Measurements from ENCODE around the gene ADAM10.
"Not testable (repeated sequence)": the region's sequence is repeated elsewhere in the genome, so short reads cannot be mapped to it uniquely, and the experiment has no call there.

ADAM10 gene

DNA sequence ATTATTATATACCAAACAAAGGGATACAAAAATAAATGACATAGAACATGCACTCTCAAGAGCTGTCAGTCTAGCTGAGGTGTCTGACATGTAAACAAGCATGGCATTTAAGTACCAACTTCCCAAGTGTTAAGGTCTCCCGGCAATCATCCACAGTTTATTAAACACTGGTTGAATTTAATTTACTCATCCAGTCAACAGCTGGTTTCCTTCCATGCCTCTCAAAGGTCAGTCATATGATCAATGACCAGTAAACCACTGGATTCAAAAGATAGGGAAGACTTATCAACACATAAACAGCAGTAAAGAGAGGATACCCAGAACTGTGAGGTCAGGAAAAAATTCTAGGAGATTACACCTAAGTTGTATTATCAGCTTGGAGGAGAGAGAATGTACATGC, 80.4 kb downstream of the ADAM10 start:
- no peak for DNase-seq

GRCh38 chr15:58666957-58667356, 82.5 kb downstream of the ADAM10 start:
- DNase-seq: no peak

GRCh38 chr15:58665672-58666071, 83.8 kb downstream of the ADAM10 start:
- DNase-seq: no peak

GRCh38 chr15:58650102-58650501, 99.4 kb downstream of the ADAM10 start:
- no peak for DNase-seq

DNA sequence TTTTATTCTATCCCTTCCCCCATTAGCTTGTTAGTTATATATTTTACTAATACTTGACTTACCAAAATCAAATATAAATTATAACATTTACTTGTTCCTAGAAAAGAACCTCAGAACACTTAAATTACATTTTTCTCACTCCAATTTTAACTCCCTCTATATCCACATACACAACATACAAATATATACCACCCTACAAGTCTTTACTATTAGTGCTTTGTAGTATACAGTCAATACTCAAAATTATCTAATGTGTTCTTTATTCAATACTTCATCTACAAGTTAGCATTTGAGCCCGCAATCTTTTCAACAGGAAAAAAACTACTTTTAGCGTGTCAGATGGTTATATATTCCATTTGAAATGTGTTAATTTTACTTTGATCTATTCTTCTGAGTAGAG, 100.3 kb downstream of the ADAM10 start:
- DNase-seq: no peak

- DNase-seq: no peak
Measured at GRCh38 chr15:58643996-58644395, 105.5 kb downstream of the ADAM10 start.

- no peak for DNase-seq
Measured at GRCh38 chr15:58641660-58642059, 107.8 kb downstream of the ADAM10 start.

- DNase-seq: no peak
Measured at GRCh38 chr15:58639992-58640391, 109.5 kb downstream of the ADAM10 start.

GRCh38 chr15:58639002-58639756, 110.3 kb downstream of the ADAM10 start:
- no peak for DNase-seq

DNA sequence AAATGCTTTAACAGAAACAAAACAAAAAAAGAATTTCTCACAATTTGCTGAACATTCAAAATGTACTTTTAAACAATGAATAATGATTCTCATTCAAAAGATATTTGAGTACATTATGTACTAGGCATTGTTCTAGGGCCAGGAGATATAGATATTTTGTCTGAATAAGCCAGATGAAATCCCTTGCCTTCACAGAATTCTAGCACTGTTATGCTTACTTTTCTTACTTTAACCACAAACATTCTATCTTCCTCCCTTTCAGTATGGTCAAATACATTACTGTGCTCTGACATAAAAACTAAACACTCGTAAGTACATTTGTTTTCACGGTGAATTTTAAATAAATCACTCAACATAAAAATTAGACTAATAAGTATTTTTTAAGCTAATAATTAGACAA, 116.7 kb downstream of the ADAM10 start:
- DNase-seq: no peak

DNA sequence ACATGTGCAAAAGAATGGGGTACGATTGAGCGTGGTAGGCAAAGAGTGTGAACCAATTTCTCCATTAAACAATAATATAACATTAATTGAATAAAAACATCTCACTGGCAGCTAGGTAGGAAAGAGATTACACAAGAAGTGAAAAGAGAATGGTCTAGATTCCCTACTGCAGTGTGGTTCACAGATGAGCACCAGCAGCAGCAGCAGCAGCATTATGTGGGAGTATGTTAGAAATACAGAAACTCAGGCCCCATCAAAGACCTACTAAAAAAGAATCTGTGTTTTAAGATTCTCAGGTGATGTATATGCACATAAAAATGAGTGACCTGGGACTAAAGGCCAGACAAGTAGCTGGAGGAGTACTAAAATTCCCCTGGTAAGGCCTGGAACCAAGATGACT, 118.2 kb downstream of the ADAM10 start:
- DNase-seq: no peak

DNA sequence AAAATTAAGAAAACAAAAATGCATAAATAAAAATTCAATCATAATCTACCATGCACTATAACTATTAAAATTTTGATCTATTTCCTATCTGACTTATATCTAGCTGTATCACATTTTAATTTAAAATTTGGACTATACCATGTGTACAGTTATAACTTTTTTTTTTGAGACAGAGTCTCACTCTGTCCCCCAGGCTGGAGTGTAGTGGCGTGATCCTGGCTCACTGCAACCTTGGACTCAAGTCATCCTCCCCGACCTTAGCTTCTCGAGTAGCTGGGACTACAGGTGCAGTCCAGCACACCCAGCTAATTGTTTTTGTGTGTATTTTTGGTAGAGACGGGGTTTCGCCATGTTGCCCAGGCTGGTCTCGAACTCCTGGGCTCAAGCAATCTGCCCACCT, 119.9 kb downstream of the ADAM10 start:
- DNase-seq: no peak

DNA sequence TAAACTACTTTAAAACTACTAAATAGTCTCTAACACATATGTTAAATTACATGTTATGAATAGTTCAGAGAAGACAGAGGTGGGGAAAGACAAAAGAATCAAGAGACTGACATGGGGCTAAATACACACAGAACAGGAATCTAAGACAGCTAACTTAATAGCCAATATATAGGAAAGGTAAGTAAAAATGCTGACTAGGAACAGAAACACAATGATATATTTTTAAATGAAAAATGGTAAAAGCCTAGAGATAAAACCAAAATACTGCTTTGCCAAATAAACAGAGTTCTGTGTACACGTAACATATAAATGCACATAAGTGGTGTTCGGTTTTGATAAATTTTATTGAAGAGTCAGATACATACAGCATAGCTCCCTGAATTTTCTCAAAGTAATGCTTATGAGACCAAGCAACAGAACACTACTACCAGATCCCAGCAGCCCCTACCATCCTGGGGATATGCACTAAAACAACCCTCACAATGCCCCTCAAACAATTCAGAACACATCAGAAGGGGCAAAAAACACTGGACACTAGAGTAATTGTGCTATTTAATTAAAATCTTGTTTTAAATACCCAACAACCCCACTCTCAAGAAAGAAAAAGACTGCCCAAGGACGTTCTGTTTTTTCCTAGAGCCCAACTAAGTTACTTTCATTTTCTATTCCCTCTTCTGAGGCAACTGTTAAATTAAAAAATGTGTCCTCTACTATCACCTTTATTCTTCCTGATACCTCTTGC, 121.1 kb downstream of the ADAM10 start:
- DNase-seq: peak; percentile 33

GRCh38 chr15:58627701-58628100, 121.8 kb downstream of the ADAM10 start:
- DNase-seq: no peak

DNA sequence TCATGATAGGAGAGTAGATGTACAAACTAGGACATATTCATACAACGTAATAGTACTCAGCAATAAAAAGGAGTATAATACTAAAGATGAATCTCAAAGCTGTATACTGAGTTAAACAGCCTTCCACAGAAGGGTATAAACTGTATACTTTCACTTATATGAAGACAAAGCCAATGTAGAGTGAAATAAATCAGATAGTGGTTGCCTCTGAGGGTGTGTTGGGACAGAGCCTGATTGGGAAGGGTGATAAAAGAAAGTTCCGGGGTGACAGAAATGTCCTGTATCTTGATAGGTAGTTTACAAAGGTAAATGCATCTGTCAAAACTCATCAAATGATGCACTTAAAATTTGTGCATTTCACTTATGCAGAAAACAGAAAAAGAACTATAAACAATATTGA, 122.5 kb downstream of the ADAM10 start:
- no peak for DNase-seq

GRCh38 chr15:58626378-58626777, 123.1 kb downstream of the ADAM10 start:
- DNase-seq: no peak

DNA sequence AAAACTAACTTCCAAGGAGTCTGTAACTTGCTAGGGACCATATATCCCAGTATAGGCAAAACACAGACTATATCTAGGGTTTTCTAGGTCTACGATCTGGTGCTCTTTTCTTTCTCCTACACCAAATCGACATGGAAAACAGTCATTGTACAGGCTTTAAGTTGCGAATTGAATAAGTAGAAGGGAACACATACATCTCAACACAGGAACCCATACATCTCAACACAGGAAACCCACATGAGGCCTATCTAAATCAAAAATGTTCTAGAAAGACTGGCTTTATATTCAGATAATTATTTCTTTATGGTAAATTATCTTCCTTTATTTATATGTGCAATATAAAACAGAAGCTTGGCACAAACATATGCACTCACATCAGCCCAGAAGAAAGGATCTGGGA, 126.6 kb downstream of the ADAM10 start:
- no peak for DNase-seq

- not testable (repeated sequence) for DNase-seq
Measured at GRCh38 chr15:58620268-58620667, 129.2 kb downstream of the ADAM10 start.

- no peak for DNase-seq
Measured at GRCh38 chr15:58616171-58616570, 133.3 kb downstream of the ADAM10 start.

DNA sequence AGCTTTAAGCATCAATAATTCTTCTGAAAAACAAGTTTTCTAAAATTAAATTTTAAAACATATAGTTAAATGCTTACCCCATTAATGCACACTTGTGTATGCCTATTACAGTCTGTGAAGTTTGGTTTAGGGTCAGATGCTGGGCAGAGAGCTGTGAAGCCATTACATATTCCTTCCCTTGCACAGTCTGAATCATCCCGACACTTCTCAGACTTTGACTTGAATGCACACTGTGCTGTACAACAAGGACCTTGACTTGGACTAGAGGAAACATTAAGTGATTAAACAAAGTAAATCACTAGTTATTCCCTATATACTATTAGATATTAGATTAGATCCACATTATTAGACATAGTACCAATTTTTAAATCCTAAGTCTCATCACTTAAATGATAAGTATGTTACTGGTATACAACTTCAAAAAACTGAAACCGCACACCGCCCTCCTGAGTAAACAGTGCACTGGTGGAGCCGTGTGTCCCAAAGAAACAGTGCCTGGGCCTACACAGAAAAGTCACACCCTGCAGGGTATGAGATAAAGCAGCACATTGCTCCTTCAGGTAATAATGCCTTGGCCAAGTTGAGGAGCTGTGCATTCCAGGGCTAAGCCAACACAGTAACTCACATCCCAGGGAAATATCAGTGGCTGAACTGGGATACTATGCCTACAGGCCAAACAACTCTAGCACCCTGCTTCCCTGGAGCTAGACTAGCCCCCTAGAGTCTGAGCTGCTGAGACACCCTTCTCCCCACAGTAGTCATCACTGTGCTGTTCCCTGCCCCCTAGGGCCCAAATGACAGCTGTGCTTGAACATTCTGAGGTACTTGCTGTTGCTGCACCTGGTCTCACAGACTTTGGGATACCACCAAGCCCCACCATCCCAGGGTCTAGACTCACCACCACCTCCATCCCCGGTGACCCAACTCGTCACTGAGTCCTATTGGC, 137.5 kb downstream of the ADAM10 start:
- DNase-seq: no peak

GRCh38 chr15:58608711-58609110, 140.8 kb downstream of the ADAM10 start:
- DNase-seq: no peak

DNA sequence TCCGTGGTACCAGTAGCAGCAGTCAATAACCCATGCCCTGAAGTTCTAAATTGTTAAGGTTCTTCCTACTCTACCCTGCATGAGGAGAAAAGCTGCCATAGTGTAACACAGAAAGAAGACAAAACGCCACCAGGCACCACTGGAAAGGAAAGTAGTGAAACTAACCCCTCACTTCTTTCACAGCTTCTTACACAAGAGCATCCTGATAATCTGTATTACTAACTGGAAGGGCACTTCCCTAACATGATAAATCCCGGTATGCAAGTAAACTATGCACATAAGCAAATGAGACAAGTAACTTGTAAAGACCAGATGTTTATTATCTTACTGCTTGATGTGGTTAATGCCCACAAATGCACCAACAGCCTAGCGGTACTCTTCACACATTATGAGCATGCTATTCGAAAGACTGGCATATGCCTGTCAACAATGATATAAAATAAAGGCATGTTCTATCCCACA, 141.3 kb downstream of the ADAM10 start:
- DNase-seq: peak; percentile 28

GRCh38 chr15:58606577-58607080, 142.9 kb downstream of the ADAM10 start:
- DNase-seq: no peak

Measured in MV-4-11 (cell line).